Progenitor cell of endocrine pancreas (in vitro differentiated cells): ENCODE results near the gene CD8B. TPM values are rescaled to one million over a fixed set of nuclear protein-coding genes. Genes with fewer than 3 reads are reported as not detected.

Experiments
- DNase-seq: peaks from one replicate; pipeline ENCODE4 v3.0.0; 2021; ENCODE audit warnings: low spot score; ENCODE audit not compliant: unreplicated experiment
- H3K27ac Mint-ChIP-seq: 2 replicates; pipeline ENCODE4 v1.8.0; 2021; ENCODE audit warnings: mild to moderate bottlenecking, moderate library complexity, mixed read lengths
- H3K27me3 Mint-ChIP-seq: 2 replicates; pipeline ENCODE4 v1.8.0; 2021; ENCODE audit warnings: mixed read lengths
- H3K36me3 Mint-ChIP-seq: 2 replicates; pipeline ENCODE4 v1.8.0; 2022; ENCODE audit warnings: mixed read lengths; ENCODE audit not compliant: insufficient read depth
- H3K4me1 Mint-ChIP-seq: 2 replicates; pipeline ENCODE4 v1.8.0; 2021; ENCODE audit warnings: low read depth, mixed read lengths
- H3K4me3 Mint-ChIP-seq: 2 replicates; pipeline ENCODE4 v1.8.0; 2021; ENCODE audit warnings: low read depth, mild to moderate bottlenecking, moderate library complexity, mixed read lengths
- H3K9me3 Mint-ChIP-seq: 2 replicates; pipeline ENCODE4 v1.8.0; 2021; ENCODE audit warnings: low read depth, mixed read lengths
- CTCF ChIP-seq: fragments of 200-600 bp; sonication (generic); IDR thresholded peaks from one replicate; pipeline ENCODE4 v1.5.0; 2021; ENCODE audit warnings: antibody characterized with exemption, mild to moderate bottlenecking; ENCODE audit not compliant: unreplicated experiment
- total RNA-seq: library from RNA; stranded (reverse); gene quantifications from 2 replicates; pipeline ENCODE4 v1.2.1, GENCODE V29; 2021

Gene CD8B
- total RNA-seq, 1 donor from 2014 or later = not detected

- H3K4me3 Mint-ChIP-seq = no peak overlapping the region
- no peak for DNase-seq
- peaks cover 72% of the 10 kb centered on the region for H3K27me3 Mint-ChIP-seq
- no peak for TF ChIP-seq CTCF
- H3K4me1 Mint-ChIP-seq = peaks cover 5% of the 10 kb centered on the region
- H3K9me3 Mint-ChIP-seq = peaks cover 23% of the 10 kb centered on the region
- H3K36me3 Mint-ChIP-seq = peaks cover 7% of the 10 kb centered on the region
- H3K27ac Mint-ChIP-seq = no peak overlapping the region
These were observed 67.9 kb downstream of the CD8B start for GRCh38 chr2:86793752-86794151.

GRCh38 chr2:86791573-86791972 is 70.1 kb downstream of the CD8B start:
- H3K4me3 Mint-ChIP-seq = peak overlapping the region; percentile 40
- H3K4me1 Mint-ChIP-seq = peaks cover 5% of the 10 kb centered on the region
- H3K27ac Mint-ChIP-seq = no peak overlapping the region
- peaks cover 15% of the 10 kb centered on the region for H3K9me3 Mint-ChIP-seq
- peaks cover 83% of the 10 kb centered on the region for H3K27me3 Mint-ChIP-seq
- no peak for TF ChIP-seq CTCF
- no peak for DNase-seq
- peaks cover 2% of the 10 kb centered on the region for H3K36me3 Mint-ChIP-seq

- peak within 1 kb of the TSS; percentile 40 for H3K4me3 Mint-ChIP-seq
- H3K4me1 Mint-ChIP-seq = peaks cover 5% of the 10 kb centered on the region
- TF ChIP-seq CTCF = no peak
- H3K27me3 Mint-ChIP-seq = peaks cover 87% of the 10 kb centered on the region
- H3K9me3 Mint-ChIP-seq = peaks cover 10% of the 10 kb centered on the region
- H3K36me3 Mint-ChIP-seq = peaks cover under 1% of the 10 kb centered on the region
- no peak for DNase-seq
- peak within 1 kb of the TSS; percentile 72 for H3K27ac Mint-ChIP-seq
These were observed 70.8 kb downstream of the CD8B start, which contains the start of gene CD8A for GRCh38 chr2:86790676-86791572. Gene CD8A, minus strand, starts transcription at chr2:86790913. Its CDS starts 88 bp downstream, at chr2:86790825.

- Mint-ChIP-seq H3K9me3 (peaks cover 3% of the 10 kb centered on the region), H3K36me3 (no peaks in the 10 kb centered on the region), H3K4me3 (peak overlapping the region; percentile 20), H3K27ac (peak overlapping the region; percentile 72), H3K4me1 (peaks cover 5% of the 10 kb centered on the region), H3K27me3 (peaks cover 86% of the 10 kb centered on the region)
- no peak for TF ChIP-seq CTCF
- no peak for DNase-seq
These were observed 71.5 kb downstream of the CD8B start for GRCh38 chr2:86790134-86790675.

GRCh38 chr2:86789687-86790133 is 72.0 kb downstream of the CD8B start:
- H3K27ac Mint-ChIP-seq = no peak overlapping the region
- H3K4me3 Mint-ChIP-seq = no peak overlapping the region
- no peak for TF ChIP-seq CTCF
- DNase-seq = no peak
- H3K9me3 Mint-ChIP-seq = no peaks in the 10 kb centered on the region
- H3K36me3 Mint-ChIP-seq = no peaks in the 10 kb centered on the region
- H3K27me3 Mint-ChIP-seq = peaks cover 84% of the 10 kb centered on the region
- peaks cover 5% of the 10 kb centered on the region for H3K4me1 Mint-ChIP-seq
